ENCODE measurements around the gene PACRG.

DNA sequence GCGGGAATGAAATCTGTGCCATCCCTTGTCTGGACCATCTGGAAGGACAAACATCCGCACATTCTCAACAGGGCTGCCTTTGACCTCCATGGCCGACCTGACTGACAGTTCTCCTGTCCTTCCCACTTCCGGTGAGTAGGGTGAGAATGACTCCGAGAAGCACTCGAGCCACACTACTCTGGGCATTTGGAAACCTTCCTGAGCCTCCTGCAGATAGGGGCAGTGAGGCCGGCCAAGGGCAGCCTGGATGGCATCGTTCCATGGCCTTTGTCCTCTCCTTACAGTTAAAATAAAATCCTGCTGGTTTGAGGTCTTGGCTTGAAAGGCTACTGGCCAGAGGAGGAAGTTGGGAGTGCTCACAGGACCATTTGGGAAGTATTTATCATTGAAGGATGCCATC is 615.8 kb downstream of the PACRG start:
- TF ChIP-seq CTCF (IDR thresholded peaks at IDR 0.05) (no peak), REST (IDR thresholded peaks at IDR 0.05; ENCODE audit: insufficient read depth in 1 of 2, low read depth in 2 of 2, low read length in 1 of 2) (no peak), SIN3A (IDR thresholded peaks at IDR 0.05; ENCODE audit: borderline replicate concordance, insufficient read depth, low read depth, low read length) (no peak), POLR2AphosphoS5 (IDR thresholded peaks at IDR 0.05; ENCODE audit: low read depth, low read length) (no peak)
